ENCODE data around the gene ADD1.
"Not testable (repeated sequence)": the region's sequence is repeated elsewhere in the genome, so short reads cannot be mapped to it uniquely, and the experiment has no call there.

ADD1 gene

GRCh38 chr4:2886161-2886560 lies 42.5 kb downstream of the ADD1 start:
- no peak for DNase-seq (ENCODE audit: low read depth)

GRCh38 chr4:2886622-2887021 lies 43.0 kb downstream of the ADD1 start:
- DNase-seq (ENCODE audit: low read depth): no peak

- DNase-seq (ENCODE audit: low read depth): no peak
These were observed 43.7 kb downstream of the ADD1 start for GRCh38 chr4:2887343-2887742.

- no peak for DNase-seq (ENCODE audit: low read depth)
These were observed 45.2 kb downstream of the ADD1 start for GRCh38 chr4:2888886-2889285.

GRCh38 chr4:2891294-2891693 lies 47.6 kb downstream of the ADD1 start:
- DNase-seq (ENCODE audit: low read depth): no peak

- DNase-seq (ENCODE audit: low read depth): no peak
These were observed 50.1 kb downstream of the ADD1 start for GRCh38 chr4:2893772-2894171.

- no peak for DNase-seq (ENCODE audit: low read depth)
These were observed 54.4 kb downstream of the ADD1 start for GRCh38 chr4:2898001-2898400.

- DNase-seq (ENCODE audit: low read depth): no peak
These were observed 57.1 kb downstream of the ADD1 start for GRCh38 chr4:2900741-2901140.

- no peak for DNase-seq (ENCODE audit: low read depth)
These were observed 57.5 kb downstream of the ADD1 start for GRCh38 chr4:2901186-2901585.

GRCh38 chr4:2902126-2902525 lies 58.5 kb downstream of the ADD1 start:
- no peak for DNase-seq (ENCODE audit: low read depth)

GRCh38 chr4:2905544-2905943 lies 61.9 kb downstream of the ADD1 start:
- DNase-seq (ENCODE audit: low read depth): no peak

- no peak for DNase-seq (ENCODE audit: low read depth)
These were observed 62.6 kb downstream of the ADD1 start for GRCh38 chr4:2906218-2906617.

GRCh38 chr4:2907226-2907625 lies 63.6 kb downstream of the ADD1 start:
- DNase-seq (ENCODE audit: low read depth): no peak

GRCh38 chr4:2907706-2908293 lies 64.2 kb downstream of the ADD1 start:
- no peak for DNase-seq (ENCODE audit: low read depth)

- no peak for DNase-seq (ENCODE audit: low read depth)
These were observed 65.0 kb downstream of the ADD1 start for GRCh38 chr4:2908686-2909085.

GRCh38 chr4:2909583-2909982 lies 65.9 kb downstream of the ADD1 start:
- no peak for DNase-seq (ENCODE audit: low read depth)

- DNase-seq (ENCODE audit: low read depth): no peak
These were observed 66.8 kb downstream of the ADD1 start for GRCh38 chr4:2910409-2910808.

- DNase-seq (ENCODE audit: low read depth): no peak
These were observed 68.2 kb downstream of the ADD1 start for GRCh38 chr4:2911868-2912267.

GRCh38 chr4:2913168-2913567 lies 69.5 kb downstream of the ADD1 start:
- no peak for DNase-seq (ENCODE audit: low read depth)

GRCh38 chr4:2914256-2915126 lies 70.8 kb downstream of the ADD1 start:
- DNase-seq (ENCODE audit: low read depth): no peak

GRCh38 chr4:2915789-2916188 lies 72.1 kb downstream of the ADD1 start:
- no peak for DNase-seq (ENCODE audit: low read depth)

- DNase-seq (ENCODE audit: low read depth): not testable (repeated sequence)
These were observed 73.1 kb downstream of the ADD1 start for GRCh38 chr4:2916696-2917095.

GRCh38 chr4:2918300-2918699 lies 74.7 kb downstream of the ADD1 start:
- DNase-seq (ENCODE audit: low read depth): not testable (repeated sequence)

- DNase-seq (ENCODE audit: low read depth): not testable (repeated sequence)
These were observed 75.1 kb downstream of the ADD1 start for GRCh38 chr4:2918714-2919113.

Data from GM04503 (cell line).